Measurements from ENCODE around the gene S1PR1. TPM values are rescaled to one million over a fixed set of nuclear protein-coding genes. Genes with fewer than 3 reads are reported as not detected.
"Not testable (repeated sequence)": the region's sequence is repeated elsewhere in the genome, so short reads cannot be mapped to it uniquely, and the experiment has no call there.

Gene S1PR1
- 118 TPM for total RNA-seq
- long read RNA-seq, transcript S1PR1-203 (2 exons, 825 nt) = minor isoform, 31 of 460 reads
- long read RNA-seq, transcript S1PR1-201 (2 exons, 2,909 nt) = major isoform, 324 of 460 reads
- long read RNA-seq, partial matches to known transcripts = 99 of 460 reads
- long read RNA-seq, other reads (novel, unspliced or antisense) = 2 of 460 reads

DNA sequence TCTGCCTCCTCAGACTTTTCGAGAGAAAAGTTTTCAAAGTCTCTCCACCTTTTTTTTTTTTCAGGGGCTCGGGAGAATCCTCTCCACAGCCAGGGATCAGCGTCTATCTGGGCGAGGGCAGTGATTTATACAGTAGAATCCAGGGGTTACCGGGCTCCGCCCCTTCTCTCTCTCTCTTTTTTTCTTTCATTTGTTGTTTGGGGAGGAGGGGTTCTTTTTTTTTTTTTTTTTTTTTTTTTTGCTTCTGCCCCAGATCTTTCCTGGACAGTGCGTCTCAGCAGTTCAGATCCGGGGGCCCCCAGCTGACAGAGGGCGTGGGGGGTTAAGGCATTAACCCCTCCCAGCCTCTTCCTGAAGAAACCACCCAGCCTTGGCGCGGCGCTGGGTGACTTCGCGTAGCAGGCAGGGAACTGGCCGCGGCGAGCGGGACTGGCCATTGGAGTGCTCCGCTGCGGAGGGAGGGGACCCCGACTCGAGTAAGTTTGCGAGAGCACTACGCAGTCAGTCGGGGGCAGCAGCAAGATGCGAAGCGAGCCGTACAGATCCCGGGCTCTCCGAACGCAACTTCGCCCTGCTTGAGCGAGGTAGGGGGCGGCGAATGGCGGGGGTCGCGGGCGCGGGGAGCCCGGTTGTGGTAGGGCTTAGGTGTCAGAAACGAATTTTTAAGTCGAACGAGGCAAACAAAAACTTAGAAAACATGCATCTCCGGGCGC is at the start of gene S1PR1:
Gene S1PR1, plus strand, starts transcription at position 504 of the 713 bp plus-strand sequence. CDS start 1,966 bp downstream, outside the sequence.
- DNase-seq (ENCODE audit: low spot score) = peak; percentile 92

GRCh38 chr1:101187297-101187696 is 49.5 kb upstream of the S1PR1 start:
- no peak for DNase-seq (ENCODE audit: low spot score)

GRCh38 chr1:101188331-101188730 is 48.5 kb upstream of the S1PR1 start:
- DNase-seq (ENCODE audit: low spot score) = no peak

DNA sequence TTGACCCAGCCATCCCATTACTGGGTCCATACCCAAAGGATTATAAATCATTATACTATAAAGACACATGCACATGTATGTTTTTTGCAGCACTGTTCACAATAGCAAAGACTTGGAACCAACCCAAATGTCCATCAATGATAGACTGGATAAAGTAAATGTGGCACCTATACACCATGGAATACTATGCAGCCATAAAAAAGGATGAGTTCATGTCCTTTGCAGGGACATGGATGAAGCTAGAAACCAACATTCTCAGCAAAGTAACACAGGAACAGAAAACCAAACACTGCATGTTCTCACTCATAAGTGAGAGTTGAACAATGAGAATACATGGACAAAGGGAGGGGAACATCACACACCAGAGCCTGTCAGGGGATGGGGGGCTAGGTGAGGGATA is 47.9 kb upstream of the S1PR1 start:
- not testable (repeated sequence) for DNase-seq (ENCODE audit: low spot score)

GRCh38 chr1:101190441-101190840 is 46.4 kb upstream of the S1PR1 start:
- no peak for DNase-seq (ENCODE audit: low spot score)

- DNase-seq (ENCODE audit: low spot score) = no peak
These were observed 45.8 kb upstream of the S1PR1 start for GRCh38 chr1:101191049-101191448.

DNA sequence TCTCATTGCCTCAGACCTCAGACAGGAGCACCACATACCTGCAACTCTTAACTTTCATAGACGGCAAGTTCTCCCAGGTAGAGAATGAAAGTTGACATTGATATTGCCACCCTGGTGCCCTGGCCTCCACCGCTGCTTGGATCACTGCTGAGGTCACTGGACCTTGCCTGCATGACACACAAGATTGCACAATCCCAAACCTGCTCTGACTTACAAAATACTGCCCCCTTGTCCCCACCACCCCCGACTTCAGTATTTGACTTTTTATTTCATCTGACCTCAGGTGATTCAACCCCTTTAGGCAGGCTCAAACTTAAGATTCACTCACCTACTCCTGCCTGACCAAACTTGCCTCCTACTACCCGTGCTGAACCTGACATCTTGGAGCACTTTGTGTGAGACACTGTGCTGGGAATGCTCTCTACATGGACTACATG is 43.1 kb upstream of the S1PR1 start:
- no peak for DNase-seq (ENCODE audit: low spot score)

DNA sequence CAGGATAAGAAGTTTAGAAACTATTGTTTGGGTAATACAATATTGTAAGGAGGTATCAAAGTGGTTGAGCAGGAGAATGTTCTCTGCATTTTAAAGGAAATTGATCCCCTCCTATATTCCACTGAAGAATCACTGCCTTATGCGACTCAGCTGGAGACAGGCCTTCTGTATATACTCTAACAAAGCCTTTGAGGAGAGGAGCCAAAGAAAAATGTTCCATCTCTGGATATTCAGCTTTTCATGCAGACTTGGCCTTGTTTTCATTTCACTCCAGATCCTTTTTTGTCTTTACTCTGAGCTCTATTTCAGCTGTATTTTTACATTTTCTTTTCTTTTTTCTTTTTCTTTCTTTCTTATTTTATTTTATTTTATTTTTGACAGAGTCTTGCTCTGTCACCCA is 42.1 kb upstream of the S1PR1 start:
- no peak for DNase-seq (ENCODE audit: low spot score)

GRCh38 chr1:101196668-101197067 is 40.2 kb upstream of the S1PR1 start:
- no peak for DNase-seq (ENCODE audit: low spot score)

DNA sequence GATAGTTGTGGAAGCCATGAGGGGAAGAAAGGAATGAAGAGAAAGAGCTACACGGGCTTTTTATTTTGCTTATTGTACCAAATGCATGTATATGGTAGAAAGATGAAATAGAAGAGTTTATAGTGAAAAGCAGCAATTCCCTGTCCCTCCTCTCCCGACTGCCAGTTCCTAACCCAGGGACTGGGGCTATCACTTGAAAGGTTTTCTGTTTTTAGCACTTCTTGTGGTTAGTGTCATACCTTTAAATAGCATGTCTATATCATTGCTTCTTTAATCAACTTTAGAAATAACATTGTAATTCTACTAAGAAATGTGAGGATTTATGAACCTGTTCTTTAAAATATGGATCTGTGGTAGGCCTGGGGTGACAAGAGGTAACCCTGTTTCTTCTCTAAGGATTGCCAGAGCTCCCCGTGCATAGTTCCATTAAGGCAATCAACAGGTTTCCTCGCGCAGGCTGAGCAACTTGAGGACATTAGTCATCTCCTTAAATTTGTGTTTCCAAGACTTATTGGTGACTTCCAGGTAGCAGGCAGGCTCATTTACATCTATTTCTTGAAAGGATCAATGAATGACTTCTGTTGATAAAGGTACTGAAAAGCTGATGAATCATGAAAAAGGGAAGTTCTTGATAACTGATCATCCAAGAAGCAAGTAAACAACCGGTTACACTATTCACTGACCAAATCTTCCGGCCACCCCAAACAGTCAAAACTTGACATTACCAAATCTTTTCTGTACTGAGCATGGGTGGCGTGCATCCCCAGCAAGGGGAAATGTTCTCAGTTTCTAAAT is 37.8 kb upstream of the S1PR1 start:
- no peak for DNase-seq (ENCODE audit: low spot score)

DNA sequence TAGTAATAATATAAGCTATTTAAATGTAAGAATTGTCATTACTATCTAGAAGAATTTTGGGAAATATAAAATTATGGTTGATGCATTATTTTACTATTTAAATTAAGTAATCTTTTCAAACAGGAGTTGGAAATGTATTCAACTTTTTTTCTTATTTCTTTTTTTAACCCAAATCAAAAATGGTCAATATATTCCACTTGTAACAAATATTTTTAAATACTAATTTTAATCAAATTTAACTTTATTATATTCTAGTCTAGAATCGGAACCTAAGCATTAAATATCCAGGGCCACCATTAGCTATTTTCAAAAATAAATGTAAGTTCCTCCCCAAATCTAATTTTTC is 37.2 kb upstream of the S1PR1 start:
- DNase-seq (ENCODE audit: low spot score) = no peak

DNA sequence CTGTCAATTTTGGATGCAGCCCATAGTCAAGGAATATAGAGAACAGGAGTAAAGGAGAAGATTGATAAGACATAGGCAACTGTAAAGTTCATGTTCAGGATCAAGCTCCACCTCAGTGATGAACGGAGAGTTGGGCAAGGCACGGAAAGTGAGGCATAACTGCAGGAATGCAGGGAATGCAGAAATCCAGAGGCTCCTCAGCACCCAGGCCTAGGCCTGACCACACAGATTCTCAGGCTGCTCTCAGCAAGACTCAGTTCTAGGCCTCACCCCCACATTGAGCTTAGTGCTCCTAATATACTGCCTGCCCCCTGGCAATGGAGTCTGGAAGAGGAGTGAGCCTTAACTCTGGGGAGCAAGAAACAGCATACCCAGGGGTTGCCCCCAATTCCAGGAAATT is 36.3 kb upstream of the S1PR1 start:
- DNase-seq (ENCODE audit: low spot score) = no peak

GRCh38 chr1:101203820-101204540 is 32.8 kb upstream of the S1PR1 start:
- DNase-seq (ENCODE audit: low spot score) = no peak

- DNase-seq (ENCODE audit: low spot score) = no peak
These were observed 31.4 kb upstream of the S1PR1 start for GRCh38 chr1:101205457-101205856.

DNA sequence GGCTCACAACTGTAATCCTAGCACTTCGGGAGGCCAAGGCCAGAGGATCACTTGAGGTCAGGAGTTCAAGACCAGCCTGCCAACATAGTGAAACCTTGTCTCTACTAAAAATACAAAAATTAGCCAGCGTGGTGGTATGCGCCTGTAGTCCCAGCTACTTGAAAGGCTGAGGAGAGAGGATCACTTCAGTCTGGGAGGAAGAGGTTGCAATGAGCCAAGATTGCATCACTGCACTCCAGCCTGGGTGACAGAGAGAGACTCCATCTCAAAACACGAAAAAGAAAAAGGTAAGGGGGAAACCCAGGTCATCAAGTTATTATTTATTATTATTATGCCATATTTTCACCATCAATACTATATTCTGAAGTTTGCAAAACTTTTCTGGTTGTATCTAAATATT is 30.7 kb upstream of the S1PR1 start:
- DNase-seq (ENCODE audit: low spot score) = not testable (repeated sequence)

- DNase-seq (ENCODE audit: low spot score) = not testable (repeated sequence)
These were observed 29.5 kb upstream of the S1PR1 start for GRCh38 chr1:101207271-101207670.

DNA sequence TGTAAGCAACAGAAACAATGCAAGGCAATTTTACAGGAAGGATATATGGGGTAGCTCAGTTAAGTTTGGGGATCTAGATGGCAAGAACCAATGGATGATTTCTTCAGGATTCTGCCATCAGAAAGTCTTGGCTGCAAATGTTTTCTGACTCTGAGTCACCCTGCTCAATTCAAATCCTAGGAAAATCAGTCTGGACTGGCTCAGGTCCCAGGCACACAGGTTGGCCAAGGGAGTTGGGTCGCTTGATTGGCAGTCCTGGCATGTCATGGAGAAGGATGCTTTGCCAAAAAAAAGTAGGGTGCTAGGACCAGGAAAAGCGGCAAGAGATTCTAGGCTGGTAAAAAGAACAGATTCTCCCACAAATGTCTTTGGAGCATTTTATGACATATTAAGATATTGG is 28.9 kb upstream of the S1PR1 start:
- DNase-seq (ENCODE audit: low spot score) = no peak

DNA sequence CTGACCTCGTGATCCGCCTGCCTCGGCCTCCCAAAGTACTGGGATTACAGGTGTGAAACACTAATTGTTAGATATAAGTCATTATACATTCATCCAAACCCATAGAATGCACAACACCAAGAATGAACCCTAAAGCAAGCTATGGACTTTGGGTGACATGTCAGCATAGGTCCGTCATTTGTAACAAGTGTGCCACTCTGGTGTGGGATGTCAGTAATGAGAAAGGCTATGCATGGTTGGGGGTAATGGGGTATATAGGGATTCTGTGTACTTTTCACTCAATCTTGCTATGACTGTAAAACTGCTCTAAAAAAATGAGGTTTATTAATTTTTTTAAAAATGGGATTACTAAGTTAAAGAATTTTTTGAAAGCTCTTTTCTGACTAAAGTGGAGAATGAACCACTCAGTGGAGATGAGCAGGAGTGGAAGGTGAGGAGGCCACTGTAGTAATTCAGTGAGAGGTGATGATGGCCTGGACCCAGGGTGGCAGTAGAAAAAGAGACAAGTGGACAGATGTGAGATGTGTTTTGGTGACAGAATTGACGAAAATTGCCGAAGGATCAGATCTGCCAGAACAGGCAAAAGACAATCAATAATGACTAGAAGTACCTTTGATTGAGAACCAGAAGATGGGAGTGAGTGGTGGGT is 21.3 kb upstream of the S1PR1 start:
- no peak for DNase-seq (ENCODE audit: low spot score)

GRCh38 chr1:101216623-101217022 is 20.2 kb upstream of the S1PR1 start:
- DNase-seq (ENCODE audit: low spot score) = no peak

DNA sequence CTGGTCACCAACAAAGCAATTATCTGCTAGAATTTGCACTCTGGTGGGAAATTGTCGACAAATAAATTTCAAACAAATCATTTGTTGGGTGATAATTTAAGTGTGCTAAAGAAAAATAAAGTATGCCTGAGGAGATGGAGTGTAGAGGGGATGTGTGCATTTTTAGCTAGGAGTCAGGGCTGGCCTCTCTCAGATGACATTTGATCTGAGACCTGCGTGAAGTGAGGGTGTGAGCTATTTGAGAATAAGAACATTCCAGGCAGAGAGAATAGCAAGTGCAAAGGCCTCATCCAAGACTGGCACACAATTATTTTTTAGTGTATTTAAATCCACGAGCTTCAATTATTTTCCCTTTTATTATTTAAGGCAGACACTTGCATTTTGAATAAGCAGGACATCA is 19.7 kb upstream of the S1PR1 start:
- no peak for DNase-seq (ENCODE audit: low spot score)

DNA sequence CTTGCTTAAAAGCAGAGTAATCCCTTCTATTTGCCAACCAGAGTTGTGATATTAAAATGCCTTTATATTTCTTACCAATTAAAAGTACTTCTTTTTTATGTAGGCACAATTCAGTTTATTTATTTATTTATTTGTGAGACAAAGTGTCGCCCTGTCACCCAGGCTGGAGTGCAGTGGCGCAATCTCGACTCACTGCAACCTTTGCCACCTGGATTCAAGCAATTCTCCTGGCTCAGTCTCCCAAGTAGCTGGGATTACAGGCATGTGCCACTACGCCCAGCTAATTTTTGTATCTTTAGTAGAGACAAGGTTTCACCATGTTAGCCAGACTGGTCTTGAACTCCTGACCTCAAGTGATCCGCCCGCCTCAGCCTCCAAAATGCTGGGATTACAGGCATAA is 17.9 kb upstream of the S1PR1 start:
- DNase-seq (ENCODE audit: low spot score) = not testable (repeated sequence)
